Heart right ventricle (tissue), 16 donors: Measurements from ENCODE around the gene ZMIZ1. TPM values are rescaled to one million over a fixed set of nuclear protein-coding genes. Genes with fewer than 3 reads are reported as not detected.

ENCODE experiments used
- ATAC-seq, 8 donors: fragments of 200-7000 bp; cut with Tn5 transposase; one replicate each; pipeline ENCODE4 v1.9.1; 2020; ENCODE audit warnings: mild to moderate bottlenecking in 8 of 8, moderate library complexity in 8 of 8, moderate number of reproducible peaks in 1 of 8
- DNase-seq, 2 donors: peaks; one replicate each; pipeline ENCODE4 v3.0.0-alpha.2; 2020
- H3K27ac ChIP-seq, 10 donors: fragments of 200-600 bp; sonication (generic) in 2 of 10; one replicate each; pipeline versions ENCODE4 v1.5.0 to v1.8.0; 2020 to 2022; ENCODE audit warnings: mild to moderate bottlenecking in 3 of 10
- H3K27me3 ChIP-seq, 7 donors: fragments of 200-600 bp; one replicate each; pipeline ENCODE4 v1.8.0; 2021 to 2022; ENCODE audit warnings: mild to moderate bottlenecking in 2 of 7
- H3K36me3 ChIP-seq, 9 donors: fragments of 200-600 bp; sonication (generic) in 1 of 9; one replicate each; pipeline versions ENCODE4 v1.5.0 to v1.8.0; 2020 to 2022; ENCODE audit warnings: mild to moderate bottlenecking in 2 of 9
- H3K4me1 ChIP-seq, 9 donors: fragments of 200-600 bp; sonication (generic) in 1 of 9; one replicate each; pipeline versions ENCODE4 v1.5.0 to v1.8.0; 2020 to 2022; ENCODE audit warnings: mild to moderate bottlenecking in 4 of 9
- H3K4me3 ChIP-seq, 10 donors: fragments of 200-600 bp; sonication (generic) in 2 of 10; one replicate each; pipeline versions ENCODE4 v1.5.0 to v1.8.0; 2020 to 2022; ENCODE audit warnings: mild to moderate bottlenecking in 7 of 10, moderate library complexity in 2 of 10
- H3K9me3 ChIP-seq, 11 donors: fragments of 200-600 bp in 10 of 11; sonication (generic) in 2 of 11; one replicate each; pipeline versions ENCODE4 v1.5.0 to v1.8.0; 2013 to 2022; ENCODE audit warnings: mild to moderate bottlenecking in 2 of 11, control low read depth in 1 of 11, moderate library complexity in 1 of 11
- WGBS, 2 donors: extraction: QIAGEN DNeasy Blood & Tissue Kit; methylation state at CpG; one replicate each; pipeline ENCODE4 v1.1.7; 2013; ENCODE audit warnings: inconsistent platforms in 1 of 2; 5-methylcytosine and 5-hydroxymethylcytosine counted together
- intact Hi-C, 10 donors: fragments of 100-400 bp; cut with DNase I; formaldehyde crosslinking; loops; one replicate each; pipeline versions ENCODE4 v1.11.1 to v1.14.2; 2022
- polyA plus RNA-seq, 2 donors: library from polyadenylated mRNA; stranded (reverse); fragments of 200-250 nt; gene quantifications; one replicate each; pipeline ENCODE4 v1.2.3, GENCODE V29; 2013
- total RNA-seq, 10 donors: library from RNA; stranded (reverse); fragmentation: NEBNext Ultra II Directional in 3 of 10; extraction: Animal tissue kit (Norgen Biotek cat#: 25700) in 3 of 10; gene quantifications; one replicate each; pipeline versions ENCODE4 v1.2.1 to v1.2.4, GENCODE V29; 2021 to 2023
- TF ChIP-seq, protein P1 (sequence below), 9 donors: fragments of 200-600 bp; sonication (generic) in 2 of 9; IDR thresholded peaks; one replicate each; pipeline versions ENCODE4 v1.5.0 to v1.8.0; 2021 to 2022; ENCODE audit warnings: antibody characterized with exemption in 9 of 9, mild to moderate bottlenecking in 5 of 9, moderate library complexity in 1 of 9
- donor health status: Arrhythmogenic right ventricular cardiomyopathy.
- donor health status: ischemic (EF 13 %, LVEDD 7.1; RV severe dilation, severe dysfunction).
- donor health status: healthy with polysubstance abuse.
- donor health status: DM: no; HTN: yes; CAD: no.
- donor health status: DM: no; HTN: no; CAD: no.
- donor health status: ischemic (EF 25% LVEDD 6.9; RV normal size, moderate dysfunction).
- donor health status: ischemic (EF 25% LVEDD 5.7; RV mildly dilated, moderate dysfunction).
- donor health status: healthy.
- donor health status: DM: yes; HTN: yes; CAD: no.
- donor health status: Ischemic cardiomyopathy.
- donor health status: ischemic (EF 35%, LVEDD 5.7; RV mildly dilated, moderate dysfunction).
- donor health status: nonischemic (EF 11% LVEDD 7.7; RV severe dilation, severe dysfunction).
- donor health status: DM: yes; HTN: yes; CAD: no.
- donor health status: PGD.
- donor health status: ischemic (EF 29% LVEDD 5.4; RV normal size, mild dysfunction).
- donor health status: nonischemic (EF 23%, LVEDD 6.1; RV moderate dilation, normal function).

ZMIZ1 gene
- total and polyA plus RNA-seq, 12 donors, result 24.2 to 61.5 (median 49.8) TPM

DNA sequence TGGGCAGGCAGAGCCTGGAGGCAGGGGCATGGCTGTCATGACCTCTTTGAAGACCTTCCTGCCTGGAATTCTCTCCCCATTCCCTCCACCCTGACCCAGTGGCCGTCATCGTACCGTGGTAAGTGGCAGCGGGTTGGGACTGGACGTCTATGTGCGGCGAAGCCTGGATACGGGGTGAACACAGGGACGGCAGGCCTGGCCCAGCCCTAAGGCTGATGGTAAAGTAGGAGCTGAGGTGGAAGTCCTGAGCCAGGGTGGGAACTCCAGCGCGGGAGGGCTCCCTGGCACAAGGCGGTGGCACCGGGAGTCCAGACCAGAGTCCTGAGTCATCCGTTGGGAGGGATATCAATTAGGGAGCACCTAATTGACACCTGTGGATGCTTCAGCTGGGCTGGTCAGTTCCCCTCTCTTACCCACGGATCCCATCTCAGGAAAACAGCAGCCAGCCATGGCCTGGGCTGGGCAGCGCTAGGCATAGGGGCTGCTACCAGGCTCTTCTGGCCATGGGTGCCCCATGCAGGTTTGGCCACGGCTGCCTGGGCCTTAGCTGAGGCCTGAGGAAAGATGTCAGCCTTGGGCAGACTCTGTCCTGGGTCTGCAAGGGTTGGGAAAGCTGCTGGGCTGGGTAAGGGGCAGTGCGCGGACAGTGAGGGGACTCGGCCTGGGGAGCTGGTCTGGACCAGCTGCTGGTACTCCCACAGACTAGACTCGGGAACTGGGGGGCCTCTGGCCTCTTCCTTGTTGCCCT lies 281.8 kb downstream of the ZMIZ1 start:
- intact Hi-C loops, result no loop called here
- H3K27me3 ChIP-seq, result no peaks in the 10 kb centered on the region
- WGBS, 2 donors, result 91% methylated on average over 21 of the region's 21 CpGs
- no peak overlapping the region for H3K27ac ChIP-seq
- no peak for ATAC-seq
- H3K36me3 ChIP-seq, result peaks cover 0 to 68% (median 58%) of the 10 kb centered on the region in 9 donors
- peaks cover 3 to 80% (median 28%) of the 10 kb centered on the region in 9 donors for H3K4me1 ChIP-seq
- DNase-seq, result no peak
- H3K4me3 ChIP-seq, result no peak overlapping the region
- TF ChIP-seq, protein P1, sequence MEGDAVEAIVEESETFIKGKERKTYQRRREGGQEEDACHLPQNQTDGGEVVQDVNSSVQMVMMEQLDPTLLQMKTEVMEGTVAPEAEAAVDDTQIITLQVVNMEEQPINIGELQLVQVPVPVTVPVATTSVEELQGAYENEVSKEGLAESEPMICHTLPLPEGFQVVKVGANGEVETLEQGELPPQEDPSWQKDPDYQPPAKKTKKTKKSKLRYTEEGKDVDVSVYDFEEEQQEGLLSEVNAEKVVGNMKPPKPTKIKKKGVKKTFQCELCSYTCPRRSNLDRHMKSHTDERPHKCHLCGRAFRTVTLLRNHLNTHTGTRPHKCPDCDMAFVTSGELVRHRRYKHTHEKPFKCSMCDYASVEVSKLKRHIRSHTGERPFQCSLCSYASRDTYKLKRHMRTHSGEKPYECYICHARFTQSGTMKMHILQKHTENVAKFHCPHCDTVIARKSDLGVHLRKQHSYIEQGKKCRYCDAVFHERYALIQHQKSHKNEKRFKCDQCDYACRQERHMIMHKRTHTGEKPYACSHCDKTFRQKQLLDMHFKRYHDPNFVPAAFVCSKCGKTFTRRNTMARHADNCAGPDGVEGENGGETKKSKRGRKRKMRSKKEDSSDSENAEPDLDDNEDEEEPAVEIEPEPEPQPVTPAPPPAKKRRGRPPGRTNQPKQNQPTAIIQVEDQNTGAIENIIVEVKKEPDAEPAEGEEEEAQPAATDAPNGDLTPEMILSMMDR (IDR thresholded peaks at IDR 0.05), result no peak
- no peaks in the 10 kb centered on the region for H3K9me3 ChIP-seq

DNA sequence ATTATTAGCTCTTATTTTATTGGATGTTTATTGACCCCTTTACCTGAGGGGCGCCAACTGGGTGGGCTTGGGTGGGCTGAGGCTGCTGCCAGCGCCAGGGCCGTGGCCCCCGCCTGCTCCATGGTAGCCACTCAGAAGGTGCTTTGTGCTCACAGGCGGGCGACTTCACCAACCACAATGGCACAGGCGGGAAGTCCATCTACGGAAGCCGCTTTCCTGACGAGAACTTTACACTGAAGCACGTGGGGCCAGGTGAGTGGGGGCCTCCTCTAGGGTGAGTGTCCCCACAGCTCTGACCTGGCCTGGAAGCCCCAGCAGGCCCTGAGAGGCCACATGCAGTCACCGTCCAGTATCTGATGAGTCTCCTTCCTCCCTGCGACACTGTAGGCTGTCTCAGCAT lies 282.6 kb downstream of the ZMIZ1 start:
- no peak overlapping the region for H3K4me3 ChIP-seq
- WGBS, 2 donors, result 91 to 93% methylated on average over 13 of the region's 13 CpGs
- intact Hi-C loops, result no loop called here

DNA sequence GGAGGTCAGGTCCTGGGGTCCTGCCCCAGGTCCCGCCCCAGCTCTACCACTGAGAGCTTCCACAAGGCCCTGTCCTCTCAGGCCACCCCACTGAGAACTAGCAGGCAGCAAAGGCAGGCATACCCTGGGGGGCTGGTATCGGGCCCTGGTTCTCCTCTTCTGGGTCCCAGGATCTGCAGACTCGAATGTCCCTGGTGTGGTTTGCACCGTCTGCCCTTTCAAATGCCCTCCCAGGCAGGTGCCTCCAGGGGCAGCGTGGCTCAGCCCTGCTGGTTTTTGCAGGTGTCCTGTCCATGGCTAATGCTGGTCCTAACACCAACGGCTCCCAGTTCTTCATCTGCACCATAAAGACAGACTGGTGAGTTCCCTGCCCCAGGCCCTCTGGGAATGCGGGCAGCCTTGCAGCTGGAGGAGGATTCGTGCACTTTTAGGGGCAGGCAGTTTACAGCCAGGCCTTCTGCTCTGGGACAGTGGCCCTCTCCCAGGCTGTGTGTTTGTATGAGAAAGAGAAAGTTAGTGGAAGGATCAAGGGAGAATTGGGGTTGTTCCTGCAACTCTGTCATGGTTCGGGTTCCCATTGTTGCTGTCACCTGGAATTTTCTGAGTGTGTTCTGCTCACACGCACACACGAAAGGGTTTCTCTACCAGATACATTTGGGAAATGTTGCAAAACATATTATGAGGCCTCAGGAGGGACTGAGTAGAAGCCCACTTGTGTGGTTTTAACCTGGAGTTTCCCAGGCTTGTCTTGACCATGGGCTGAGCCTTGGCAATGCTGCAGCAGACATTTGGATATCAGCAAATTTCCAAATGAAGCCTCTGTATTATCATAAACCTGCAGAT lies 283.5 kb downstream of the ZMIZ1 start:
- Histone ChIP-seq H3K4me1 (peaks cover 0 to 73% (median 21%) of the 10 kb centered on the region in 9 donors), H3K36me3 (peaks cover 0 to 84% (median 58%) of the 10 kb centered on the region in 9 donors), H3K27ac (peak overlapping the region in 1 of 10 donors; percentile 34), H3K9me3 (no peaks in the 10 kb centered on the region), H3K4me3 (no peak overlapping the region), H3K27me3 (no peaks in the 10 kb centered on the region)
- TF ChIP-seq, protein P1 (IDR thresholded peaks at IDR 0.05), result no peak
- WGBS, 2 donors, result 95 to 96% methylated on average over 11 of the region's 11 CpGs
- intact Hi-C loops, result no loop called here
- ATAC-seq (no peak), DNase-seq (no peak)

More for the DNA sequence above, 282.6 kb downstream of the ZMIZ1 start:
- no peaks in the 10 kb centered on the region for H3K9me3 ChIP-seq
- H3K4me1 ChIP-seq, result peaks cover 3 to 81% (median 28%) of the 10 kb centered on the region in 9 donors
- no peaks in the 10 kb centered on the region for H3K27me3 ChIP-seq
- peaks cover 0 to 76% (median 58%) of the 10 kb centered on the region in 9 donors for H3K36me3 ChIP-seq
- no peak overlapping the region for H3K27ac ChIP-seq
- no peak for ATAC-seq
- no peak for DNase-seq
- TF ChIP-seq, protein P1 (IDR thresholded peaks at IDR 0.05), result no peak

DNA sequence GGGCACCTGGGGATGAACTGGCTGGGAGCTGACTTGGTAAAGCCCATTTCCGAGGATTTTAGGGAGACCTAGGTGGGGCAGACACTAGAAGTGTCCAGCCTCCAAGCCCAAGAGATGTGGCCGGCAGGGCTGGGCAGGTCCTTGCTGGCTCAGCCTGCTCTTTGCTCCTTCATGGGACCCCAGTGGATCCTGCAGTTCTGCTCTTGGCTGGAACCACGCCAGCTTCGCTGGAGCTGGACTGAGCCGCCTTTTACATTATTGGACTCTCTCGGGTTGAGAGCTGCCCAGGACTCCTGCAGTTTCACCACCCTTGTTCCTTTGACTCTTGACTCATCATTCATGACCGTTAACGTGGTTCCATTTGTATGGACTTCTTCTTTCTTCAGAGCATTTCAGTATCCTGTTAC lies 284.2 kb downstream of the ZMIZ1 start:
- peaks cover 0 to 88% (median 58%) of the 10 kb centered on the region in 9 donors for H3K36me3 ChIP-seq
- no peak for DNase-seq
- no peaks in the 10 kb centered on the region for H3K27me3 ChIP-seq
- 84 to 90% methylated on average over 8 of the region's 8 CpGs for WGBS, 2 donors
- peaks cover 0 to 71% (median 17%) of the 10 kb centered on the region in 9 donors for H3K4me1 ChIP-seq
- H3K27ac ChIP-seq, result peak overlapping the region in 1 of 10 donors; percentile 34
- H3K4me3 ChIP-seq, result no peak overlapping the region
- intact Hi-C loops, result no loop called here
- H3K9me3 ChIP-seq, result no peaks in the 10 kb centered on the region
- no peak for ATAC-seq
- TF ChIP-seq, protein P1 (IDR thresholded peaks at IDR 0.05), result no peak
